ENCODE data around the gene TACR1.
"Not testable (repeated sequence)": the region's sequence is repeated elsewhere in the genome, so short reads cannot be mapped to it uniquely, and the experiment has no call there.

TACR1 gene

GRCh38 chr2:75199428-75200011, at the start of gene TACR1:
Gene TACR1 (minus strand): TSS chr2:75199520. CDS start chr2:75198934, 586 bp downstream.
- DNase-seq (ENCODE audit: low read depth): peak; percentile 84
- Histone ChIP-seq H3K4me3 (ENCODE audit: low read length) (peak within 1 kb of the TSS; percentile 85), H3K27me3 (replicated peaks; ENCODE audit: control insufficient read depth, insufficient read depth, low read length) (peaks cover 22% of the 10 kb centered on the region), H3K36me3 (ENCODE audit: control insufficient read depth, insufficient read depth, low read length, severe bottlenecking) (no peaks in the 10 kb centered on the region), H3K9ac (ENCODE audit: low read length) (peak within 1 kb of the TSS; percentile 58), H3K9me3 (ENCODE audit: control insufficient read depth, low read length) (no peaks in the 10 kb centered on the region), H3K4me1 (ENCODE audit: control insufficient read depth, insufficient read depth, low read length) (peaks cover 18% of the 10 kb centered on the region)

DNA sequence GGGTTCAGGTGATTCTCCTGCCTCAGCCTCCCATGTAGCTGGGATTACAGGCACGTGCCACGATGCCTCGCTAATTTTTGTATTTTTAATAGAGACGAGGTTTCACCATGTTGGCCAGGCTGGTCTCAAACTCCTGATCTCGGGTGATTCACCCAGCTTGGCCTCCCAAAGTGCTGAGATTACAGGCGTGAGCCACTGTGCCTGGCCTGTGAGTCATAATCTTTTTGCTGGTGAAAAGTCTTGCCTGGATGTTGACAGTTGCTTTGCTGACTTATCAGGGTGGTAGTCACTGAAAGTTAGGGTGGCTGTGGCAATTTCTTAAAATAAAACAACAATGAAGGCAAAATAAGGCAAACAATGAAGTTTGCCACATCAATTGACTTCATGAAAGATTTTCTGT, 49.3 kb upstream of the TACR1 start:
- not testable (repeated sequence) for H3K9ac ChIP-seq (ENCODE audit: low read length); DNase-seq (ENCODE audit: low read depth); H3K4me1 ChIP-seq (ENCODE audit: control insufficient read depth, insufficient read depth, low read length); H3K36me3 ChIP-seq (ENCODE audit: control insufficient read depth, insufficient read depth, low read length, severe bottlenecking); H3K27me3 ChIP-seq (replicated peaks; ENCODE audit: control insufficient read depth, insufficient read depth, low read length); H3K4me3 ChIP-seq (ENCODE audit: low read length)
- peaks cover 14% of the 10 kb centered on the region for H3K9me3 ChIP-seq (ENCODE audit: control insufficient read depth, low read length)

DNA sequence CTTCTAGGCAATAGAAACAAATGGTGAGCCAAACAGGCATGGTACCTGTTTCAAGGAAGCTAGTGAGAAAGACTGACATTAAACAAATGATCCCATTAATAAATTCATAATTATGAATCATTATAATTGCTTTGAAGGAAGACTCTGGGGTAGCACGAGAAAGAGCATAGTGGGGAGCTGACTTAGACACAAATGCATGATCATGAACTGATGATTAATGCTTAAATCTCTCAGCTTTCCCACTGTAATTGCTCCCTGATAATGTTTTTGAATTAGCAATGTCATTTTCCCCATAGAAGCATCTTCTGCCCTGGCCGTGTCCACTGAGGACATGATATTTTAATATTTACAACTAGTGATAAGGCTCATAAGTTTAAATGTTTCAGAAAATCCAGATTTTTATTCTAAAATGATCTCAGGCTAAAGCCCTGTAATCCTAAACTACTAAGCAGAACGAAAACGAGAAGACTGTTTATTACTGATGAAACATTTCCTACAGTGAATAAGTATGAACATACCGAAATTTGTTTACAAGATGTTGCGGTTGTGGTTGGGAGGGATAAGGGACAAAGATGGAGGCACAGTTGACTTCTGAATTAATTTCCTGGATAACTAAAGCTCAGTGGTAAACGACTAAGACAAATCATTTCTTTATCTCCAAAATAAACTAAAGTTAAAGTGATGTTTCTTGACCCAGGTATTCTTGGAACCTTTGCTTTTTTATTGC, 47.3 kb upstream of the TACR1 start:
- Histone ChIP-seq H3K9me3 (ENCODE audit: control insufficient read depth, low read length) (peaks cover 27% of the 10 kb centered on the region), H3K4me3 (ENCODE audit: low read length) (no peak overlapping the region), H3K4me1 (ENCODE audit: control insufficient read depth, insufficient read depth, low read length) (no peaks in the 10 kb centered on the region), H3K27me3 (replicated peaks; ENCODE audit: control insufficient read depth, insufficient read depth, low read length) (no peaks in the 10 kb centered on the region), H3K36me3 (ENCODE audit: control insufficient read depth, insufficient read depth, low read length, severe bottlenecking) (no peaks in the 10 kb centered on the region), H3K9ac (ENCODE audit: low read length) (no peak overlapping the region)
- DNase-seq (ENCODE audit: low read depth): no peak

DNA sequence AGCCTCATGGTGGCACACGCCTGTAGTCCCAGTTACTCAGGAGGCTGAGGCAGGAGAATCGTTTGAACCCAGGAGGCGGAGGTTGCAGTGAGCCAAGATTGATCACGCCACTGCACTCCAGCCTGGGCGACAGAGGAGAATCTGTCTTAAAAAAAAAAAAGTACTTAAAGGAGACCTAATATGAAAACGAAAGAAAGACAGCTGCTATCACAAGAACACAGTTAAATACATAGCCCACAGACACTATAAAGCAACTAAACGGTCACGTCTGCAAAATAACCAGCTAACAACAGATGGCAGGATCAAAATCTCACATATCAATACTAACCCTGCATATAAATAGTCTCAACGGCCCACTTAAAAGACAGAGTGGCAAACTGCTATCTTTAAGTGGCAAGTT, 43.9 kb upstream of the TACR1 start:
- Histone ChIP-seq H3K4me1 (ENCODE audit: control insufficient read depth, insufficient read depth, low read length) (peaks cover 13% of the 10 kb centered on the region), H3K4me3 (ENCODE audit: low read length) (no peak overlapping the region), H3K36me3 (ENCODE audit: control insufficient read depth, insufficient read depth, low read length, severe bottlenecking) (no peaks in the 10 kb centered on the region), H3K9ac (ENCODE audit: low read length) (no peak overlapping the region), H3K9me3 (ENCODE audit: control insufficient read depth, low read length) (peaks cover 13% of the 10 kb centered on the region), H3K27me3 (replicated peaks; ENCODE audit: control insufficient read depth, insufficient read depth, low read length) (no peaks in the 10 kb centered on the region)
- no peak for DNase-seq (ENCODE audit: low read depth)

DNA sequence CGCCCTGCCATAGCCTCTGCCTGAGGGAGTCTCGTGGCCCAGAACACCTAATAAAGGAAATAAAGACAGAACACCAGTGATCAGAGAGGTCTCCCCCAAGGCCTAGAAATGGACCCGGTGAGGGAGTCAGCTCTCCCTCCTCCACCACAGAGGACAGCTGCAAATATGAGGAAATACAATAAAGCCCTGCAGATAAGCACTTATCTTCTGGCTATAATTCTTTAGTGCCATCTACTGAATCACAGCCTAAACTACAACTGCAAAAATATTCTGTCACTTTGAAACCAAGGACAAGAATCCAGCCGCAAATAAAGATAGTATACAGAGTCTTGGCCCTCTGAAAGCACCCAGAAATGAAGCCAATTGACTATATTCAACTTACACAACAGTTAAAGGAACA, 42.4 kb upstream of the TACR1 start:
- H3K9me3 ChIP-seq (ENCODE audit: control insufficient read depth, low read length): peaks cover 13% of the 10 kb centered on the region
- no peak overlapping the region for H3K4me3 ChIP-seq (ENCODE audit: low read length)
- H3K36me3 ChIP-seq (ENCODE audit: control insufficient read depth, insufficient read depth, low read length, severe bottlenecking): no peaks in the 10 kb centered on the region
- H3K27me3 ChIP-seq (replicated peaks; ENCODE audit: control insufficient read depth, insufficient read depth, low read length): no peaks in the 10 kb centered on the region
- peaks cover 13% of the 10 kb centered on the region for H3K4me1 ChIP-seq (ENCODE audit: control insufficient read depth, insufficient read depth, low read length)
- no peak overlapping the region for H3K9ac ChIP-seq (ENCODE audit: low read length)
- DNase-seq (ENCODE audit: low read depth): no peak

- Histone ChIP-seq H3K4me1 (ENCODE audit: control insufficient read depth, insufficient read depth, low read length) (peaks cover 13% of the 10 kb centered on the region), H3K36me3 (ENCODE audit: control insufficient read depth, insufficient read depth, low read length, severe bottlenecking) (no peaks in the 10 kb centered on the region), H3K4me3 (ENCODE audit: low read length) (peak overlapping the region; percentile 2), H3K9ac (ENCODE audit: low read length) (no peak overlapping the region), H3K9me3 (ENCODE audit: control insufficient read depth, low read length) (peaks cover 13% of the 10 kb centered on the region), H3K27me3 (replicated peaks; ENCODE audit: control insufficient read depth, insufficient read depth, low read length) (no peaks in the 10 kb centered on the region)
- peak; percentile 76 for DNase-seq (ENCODE audit: low read depth)
Measured at GRCh38 chr2:75238670-75239330, 39.5 kb upstream of the TACR1 start.

- Histone ChIP-seq H3K27me3 (replicated peaks; ENCODE audit: control insufficient read depth, insufficient read depth, low read length) (no peaks in the 10 kb centered on the region), H3K4me1 (ENCODE audit: control insufficient read depth, insufficient read depth, low read length) (peaks cover 13% of the 10 kb centered on the region), H3K4me3 (ENCODE audit: low read length) (no peak overlapping the region), H3K36me3 (ENCODE audit: control insufficient read depth, insufficient read depth, low read length, severe bottlenecking) (no peaks in the 10 kb centered on the region), H3K9me3 (ENCODE audit: control insufficient read depth, low read length) (peaks cover 6% of the 10 kb centered on the region), H3K9ac (ENCODE audit: low read length) (no peak overlapping the region)
- DNase-seq (ENCODE audit: low read depth): no peak
Measured at GRCh38 chr2:75237296-75237695, 38.0 kb upstream of the TACR1 start.

DNA sequence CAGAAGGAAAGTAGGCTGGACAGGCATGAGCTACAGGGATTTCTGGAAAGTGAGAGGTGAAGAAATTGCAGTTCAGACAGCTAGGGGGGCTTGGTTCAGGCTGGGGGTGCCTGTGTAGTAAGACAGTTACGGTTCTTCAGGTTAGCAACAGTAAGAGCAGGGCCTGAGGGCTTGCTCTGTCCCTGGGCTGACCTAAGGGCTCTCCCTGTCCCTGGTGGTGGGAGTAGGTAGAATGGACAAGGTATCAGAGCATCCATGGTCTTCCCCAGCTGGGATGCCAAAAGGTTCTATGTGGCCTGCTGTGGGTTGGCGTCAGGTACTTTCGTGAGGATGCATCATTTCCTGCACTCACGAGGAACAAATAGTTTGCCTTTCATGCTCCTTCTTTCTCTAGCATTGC, 34.6 kb upstream of the TACR1 start:
- peaks cover 7% of the 10 kb centered on the region for H3K4me1 ChIP-seq (ENCODE audit: control insufficient read depth, insufficient read depth, low read length)
- H3K4me3 ChIP-seq (ENCODE audit: low read length): no peak overlapping the region
- no peaks in the 10 kb centered on the region for H3K27me3 ChIP-seq (replicated peaks; ENCODE audit: control insufficient read depth, insufficient read depth, low read length)
- H3K36me3 ChIP-seq (ENCODE audit: control insufficient read depth, insufficient read depth, low read length, severe bottlenecking): no peaks in the 10 kb centered on the region
- no peaks in the 10 kb centered on the region for H3K9me3 ChIP-seq (ENCODE audit: control insufficient read depth, low read length)
- no peak overlapping the region for H3K9ac ChIP-seq (ENCODE audit: low read length)
- DNase-seq (ENCODE audit: low read depth): no peak

GRCh38 chr2:75226617-75227016, 27.3 kb upstream of the TACR1 start:
- no peak for DNase-seq (ENCODE audit: low read depth)
- H3K9me3 ChIP-seq (ENCODE audit: control insufficient read depth, low read length): no peaks in the 10 kb centered on the region
- no peak overlapping the region for H3K4me3 ChIP-seq (ENCODE audit: low read length)
- no peak overlapping the region for H3K9ac ChIP-seq (ENCODE audit: low read length)
- H3K36me3 ChIP-seq (ENCODE audit: control insufficient read depth, insufficient read depth, low read length, severe bottlenecking): no peaks in the 10 kb centered on the region
- H3K27me3 ChIP-seq (replicated peaks; ENCODE audit: control insufficient read depth, insufficient read depth, low read length): no peaks in the 10 kb centered on the region
- no peaks in the 10 kb centered on the region for H3K4me1 ChIP-seq (ENCODE audit: control insufficient read depth, insufficient read depth, low read length)

DNA sequence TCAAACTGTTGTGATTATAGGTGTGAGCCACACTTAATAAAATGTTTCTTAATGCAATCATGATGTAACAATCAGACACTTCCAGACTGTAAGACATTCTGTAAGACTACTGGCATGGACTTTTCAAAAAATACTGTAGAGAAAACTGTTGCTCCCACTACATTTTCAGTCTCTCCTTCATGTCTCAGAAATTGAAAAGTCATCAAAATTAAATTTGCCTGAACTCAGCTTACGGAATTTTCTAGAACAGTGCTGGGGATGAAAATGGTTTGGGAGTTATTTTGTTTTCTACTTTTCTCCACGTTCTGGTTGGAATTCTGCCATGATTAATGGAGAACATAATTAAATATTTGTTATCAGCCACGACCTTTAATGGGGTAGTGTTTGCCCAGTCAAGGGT, 26.8 kb upstream of the TACR1 start:
- H3K4me1 ChIP-seq (ENCODE audit: control insufficient read depth, insufficient read depth, low read length): no peaks in the 10 kb centered on the region
- DNase-seq (ENCODE audit: low read depth): no peak
- no peaks in the 10 kb centered on the region for H3K27me3 ChIP-seq (replicated peaks; ENCODE audit: control insufficient read depth, insufficient read depth, low read length)
- H3K4me3 ChIP-seq (ENCODE audit: low read length): no peak overlapping the region
- no peaks in the 10 kb centered on the region for H3K9me3 ChIP-seq (ENCODE audit: control insufficient read depth, low read length)
- H3K36me3 ChIP-seq (ENCODE audit: control insufficient read depth, insufficient read depth, low read length, severe bottlenecking): no peaks in the 10 kb centered on the region
- no peak overlapping the region for H3K9ac ChIP-seq (ENCODE audit: low read length)

DNA sequence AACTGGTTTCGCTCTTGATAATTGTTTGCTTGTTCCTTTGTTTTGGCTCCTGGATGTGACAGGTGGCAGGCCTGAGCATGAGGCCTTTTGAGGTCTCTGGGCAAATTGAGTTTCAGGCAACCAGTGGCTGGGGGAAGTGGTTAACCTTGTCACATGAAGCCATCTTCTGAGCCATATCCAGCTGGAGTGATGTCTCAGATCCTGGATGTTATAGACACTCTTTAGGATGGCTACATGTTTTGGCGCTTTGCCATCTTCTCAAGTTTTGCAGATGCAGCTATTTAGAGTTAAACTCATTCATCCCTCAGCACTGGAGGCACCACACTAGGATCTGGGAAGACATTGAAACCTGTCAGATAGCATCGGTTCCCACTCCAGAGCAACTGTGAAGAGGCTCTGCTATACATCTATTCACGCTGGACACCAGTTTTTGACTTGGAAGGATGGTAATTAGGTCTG, 25.3 kb upstream of the TACR1 start:
- no peaks in the 10 kb centered on the region for H3K9me3 ChIP-seq (ENCODE audit: control insufficient read depth, low read length)
- H3K4me3 ChIP-seq (ENCODE audit: low read length): no peak overlapping the region
- no peaks in the 10 kb centered on the region for H3K27me3 ChIP-seq (replicated peaks; ENCODE audit: control insufficient read depth, insufficient read depth, low read length)
- H3K9ac ChIP-seq (ENCODE audit: low read length): no peak overlapping the region
- no peaks in the 10 kb centered on the region for H3K4me1 ChIP-seq (ENCODE audit: control insufficient read depth, insufficient read depth, low read length)
- H3K36me3 ChIP-seq (ENCODE audit: control insufficient read depth, insufficient read depth, low read length, severe bottlenecking): no peaks in the 10 kb centered on the region
- no peak for DNase-seq (ENCODE audit: low read depth)

Data from adipocyte (in vitro differentiated cells).